Neuron (in vitro differentiated cells): ENCODE data around the gene ADCY1.

Source experiments
- H2AFZ ChIP-seq: one replicate; pipeline ENCODE4 v1.6.1; 2013; ENCODE audit warnings: low read depth, mild to moderate bottlenecking, inconsistent platforms, low read length, moderate library complexity
- H3K27me3 ChIP-seq: one replicate; pipeline ENCODE4 v1.6.1; 2013; ENCODE audit warnings: low read length; ENCODE audit not compliant: insufficient read depth
- H3K36me3 ChIP-seq: one replicate; pipeline ENCODE4 v1.6.1; 2013; ENCODE audit warnings: low read length; ENCODE audit not compliant: insufficient read depth
- H3K4me1 ChIP-seq: one replicate; pipeline ENCODE4 v1.6.1; 2013; ENCODE audit warnings: low read length; ENCODE audit not compliant: insufficient read depth
- H3K4me3 ChIP-seq: 2 replicates; pipeline ENCODE4 v1.5.1; 2013; ENCODE audit warnings: mild to moderate bottlenecking, low read length, moderate library complexity
- H3K9me3 ChIP-seq: one replicate; pipeline ENCODE4 v1.6.1; 2013; ENCODE audit warnings: low read length

ADCY1 gene

DNA sequence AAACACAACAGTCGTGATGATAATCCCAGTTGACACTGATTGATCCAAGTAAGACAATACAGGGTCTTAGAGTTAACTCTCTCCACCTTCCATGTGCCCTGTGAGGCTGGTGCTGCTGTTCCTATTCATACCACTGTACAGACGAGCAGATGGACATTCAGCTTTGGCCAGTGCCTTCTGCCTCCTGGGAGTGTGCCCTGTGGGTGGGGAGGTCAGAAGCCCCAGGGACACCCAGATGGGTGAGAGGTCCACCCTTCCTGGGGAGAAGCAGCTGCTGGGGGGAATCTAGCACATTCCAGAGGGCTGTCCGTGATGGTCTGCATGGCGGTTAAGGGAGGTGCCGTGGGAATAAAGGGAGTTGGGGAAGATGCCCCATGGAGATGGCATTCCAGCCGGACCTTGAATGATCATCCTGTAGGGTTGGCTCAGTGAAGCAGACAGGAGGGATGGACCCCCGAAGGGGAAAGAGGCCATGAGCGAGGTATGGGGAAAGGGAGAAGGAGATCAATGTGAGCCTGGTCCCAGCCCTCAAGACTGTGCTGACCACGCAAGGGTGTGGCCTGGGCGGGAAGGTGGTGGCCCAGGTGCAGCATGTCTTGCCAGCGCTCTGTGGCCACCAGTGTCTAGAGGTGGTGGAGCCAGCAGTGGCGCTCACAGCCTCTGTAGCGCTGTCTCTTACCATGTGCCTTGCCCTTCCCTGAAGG is 74.0 kb downstream of the ADCY1 start:
- no peak overlapping the region for H2AFZ ChIP-seq
- H3K27me3 ChIP-seq = no peaks in the 10 kb centered on the region
- H3K9me3 ChIP-seq = no peaks in the 10 kb centered on the region
- no peak overlapping the region for H3K4me3 ChIP-seq
- peaks cover 10% of the 10 kb centered on the region for H3K4me1 ChIP-seq
- no peaks in the 10 kb centered on the region for H3K36me3 ChIP-seq

- Histone ChIP-seq H3K36me3 (no peaks in the 10 kb centered on the region), H3K4me1 (peaks cover 10% of the 10 kb centered on the region), H2AFZ (no peak overlapping the region), H3K27me3 (no peaks in the 10 kb centered on the region), H3K9me3 (no peaks in the 10 kb centered on the region), H3K4me3 (no peak overlapping the region)
Observed at GRCh38 chr7:45648671-45648995, 74.5 kb downstream of the ADCY1 start.

DNA sequence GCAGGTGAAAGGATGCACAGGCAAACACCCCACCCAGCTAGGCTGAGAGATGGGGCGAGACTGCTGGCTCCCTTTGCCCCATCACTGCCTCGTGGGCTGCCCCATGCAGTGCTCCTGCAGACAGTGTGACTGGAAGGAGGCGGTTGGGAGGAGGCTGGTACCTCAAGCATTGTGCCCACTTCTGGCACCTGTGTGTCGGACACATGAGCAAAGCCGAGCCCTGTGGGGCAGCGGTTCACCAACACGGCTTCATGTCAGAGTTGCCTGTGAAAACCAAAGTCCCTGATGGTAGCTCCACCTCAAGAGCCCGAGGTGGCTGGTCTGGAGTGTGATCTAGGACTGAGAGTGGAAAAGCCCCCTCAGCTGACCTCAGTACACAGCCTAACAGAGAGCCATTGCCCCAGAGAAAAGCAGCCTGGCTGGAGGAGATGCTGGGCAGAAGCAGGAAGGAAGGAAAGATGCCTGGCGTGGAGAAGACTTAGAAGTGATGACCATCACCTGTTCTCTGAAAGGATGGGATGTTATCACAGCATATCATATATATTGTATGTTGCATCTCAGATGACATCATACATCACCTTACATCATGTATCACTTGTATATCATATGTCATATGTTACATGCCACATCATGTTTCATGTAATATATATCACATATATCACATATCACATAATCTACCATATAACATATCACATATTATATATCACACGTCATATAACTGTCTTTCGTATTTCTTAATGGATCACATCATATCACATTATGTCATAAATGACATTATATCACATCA is 75.6 kb downstream of the ADCY1 start:
- Histone ChIP-seq H3K36me3 (no peaks in the 10 kb centered on the region), H3K27me3 (no peaks in the 10 kb centered on the region), H2AFZ (no peak overlapping the region), H3K9me3 (no peaks in the 10 kb centered on the region), H3K4me1 (peaks cover 10% of the 10 kb centered on the region), H3K4me3 (no peak overlapping the region)

DNA sequence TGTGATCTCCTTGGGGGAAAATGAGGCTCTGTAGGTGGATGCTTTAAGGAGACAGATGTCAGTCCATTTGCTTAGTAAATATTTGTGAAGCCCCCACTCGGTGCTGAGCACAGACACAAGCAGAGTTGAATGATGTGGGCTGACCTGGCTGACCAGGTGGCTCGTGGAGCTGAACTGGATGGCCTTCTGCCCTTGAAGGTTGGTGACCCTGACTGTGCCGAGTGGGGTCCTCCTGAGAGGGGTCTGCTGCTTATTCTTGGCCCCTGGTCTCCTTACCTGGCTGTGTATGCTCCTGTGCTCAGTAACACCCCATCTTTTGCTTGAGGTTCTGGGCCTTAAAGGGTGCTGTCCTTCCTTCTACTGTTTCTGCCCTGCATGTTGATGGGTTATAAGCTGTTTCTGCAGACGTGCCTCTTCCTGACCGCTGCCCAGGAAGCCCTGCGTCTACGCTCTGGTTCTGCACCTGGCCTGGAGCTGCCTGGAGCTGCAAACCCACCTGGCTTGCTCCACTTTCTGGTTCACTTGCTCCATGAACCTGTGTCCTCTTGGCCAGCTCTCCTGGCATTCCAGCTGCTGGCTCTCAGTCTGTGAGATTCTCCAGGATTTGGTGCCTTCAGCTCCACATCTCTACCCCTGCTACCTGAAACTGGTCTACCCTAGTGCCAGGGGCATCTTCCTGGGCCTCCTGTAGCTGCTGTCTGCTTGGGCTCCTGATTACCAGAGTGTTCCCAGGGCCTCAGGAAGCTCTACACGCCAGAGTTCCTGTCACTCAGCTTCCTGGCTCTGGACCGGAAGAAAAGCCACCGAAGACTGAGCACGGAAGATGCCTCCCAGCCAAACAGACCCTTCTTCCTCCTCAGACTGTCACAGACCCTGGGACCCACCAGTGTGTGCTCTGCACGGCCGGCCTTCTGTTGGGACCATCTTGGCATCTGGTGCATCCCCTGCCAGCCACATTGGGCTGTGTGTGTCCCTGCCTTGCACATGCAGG is 76.5 kb downstream of the ADCY1 start:
- Histone ChIP-seq H2AFZ (no peak overlapping the region), H3K9me3 (no peaks in the 10 kb centered on the region), H3K4me3 (no peak overlapping the region), H3K27me3 (no peaks in the 10 kb centered on the region), H3K36me3 (no peaks in the 10 kb centered on the region), H3K4me1 (peaks cover 10% of the 10 kb centered on the region)

DNA sequence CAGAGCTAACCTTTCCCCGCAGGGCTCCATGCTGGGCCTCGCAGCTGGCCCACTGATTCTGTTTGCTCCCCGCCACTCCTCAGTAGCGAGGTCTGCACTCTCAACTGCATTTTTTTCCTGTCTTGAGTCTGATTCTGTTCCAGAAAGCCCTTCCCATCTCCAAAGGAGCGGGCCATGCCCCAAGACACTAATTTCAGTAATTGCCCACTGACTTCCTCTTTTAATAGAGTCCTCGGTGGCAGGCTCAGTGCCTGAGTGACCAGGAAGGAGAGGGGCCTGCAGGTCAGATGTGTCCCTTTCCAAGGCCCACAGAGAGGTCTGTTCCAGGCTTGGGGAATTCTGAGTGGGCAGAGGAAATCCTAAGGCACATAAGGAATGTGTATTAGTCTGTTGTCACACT is 77.4 kb downstream of the ADCY1 start:
- peaks cover 10% of the 10 kb centered on the region for H3K4me1 ChIP-seq
- no peaks in the 10 kb centered on the region for H3K36me3 ChIP-seq
- H3K27me3 ChIP-seq = no peaks in the 10 kb centered on the region
- no peaks in the 10 kb centered on the region for H3K9me3 ChIP-seq
- no peak overlapping the region for H3K4me3 ChIP-seq
- H2AFZ ChIP-seq = no peak overlapping the region

DNA sequence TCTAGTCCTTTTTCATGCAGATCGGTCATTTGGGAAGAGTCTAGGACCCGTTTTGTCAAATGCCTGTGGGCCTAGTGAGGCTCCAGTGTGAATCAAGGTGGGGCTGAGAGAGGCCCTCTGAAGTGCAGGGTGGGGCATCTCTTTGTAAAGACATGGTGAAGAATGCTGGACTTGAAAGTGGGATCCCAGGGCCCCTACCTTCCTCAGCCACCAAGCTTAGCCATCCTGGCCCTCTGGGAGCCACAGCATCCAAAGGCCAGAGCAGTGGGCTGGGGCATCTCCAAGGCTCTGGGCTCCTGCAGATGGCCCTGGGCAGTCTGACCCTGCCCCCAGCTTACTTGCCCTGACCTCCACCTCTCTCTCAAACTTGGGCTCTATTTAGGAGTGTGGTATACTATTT is 78.5 kb downstream of the ADCY1 start:
- Histone ChIP-seq H3K27me3 (no peaks in the 10 kb centered on the region), H2AFZ (no peak overlapping the region), H3K36me3 (no peaks in the 10 kb centered on the region), H3K9me3 (no peaks in the 10 kb centered on the region), H3K4me3 (no peak overlapping the region), H3K4me1 (no peaks in the 10 kb centered on the region)

DNA sequence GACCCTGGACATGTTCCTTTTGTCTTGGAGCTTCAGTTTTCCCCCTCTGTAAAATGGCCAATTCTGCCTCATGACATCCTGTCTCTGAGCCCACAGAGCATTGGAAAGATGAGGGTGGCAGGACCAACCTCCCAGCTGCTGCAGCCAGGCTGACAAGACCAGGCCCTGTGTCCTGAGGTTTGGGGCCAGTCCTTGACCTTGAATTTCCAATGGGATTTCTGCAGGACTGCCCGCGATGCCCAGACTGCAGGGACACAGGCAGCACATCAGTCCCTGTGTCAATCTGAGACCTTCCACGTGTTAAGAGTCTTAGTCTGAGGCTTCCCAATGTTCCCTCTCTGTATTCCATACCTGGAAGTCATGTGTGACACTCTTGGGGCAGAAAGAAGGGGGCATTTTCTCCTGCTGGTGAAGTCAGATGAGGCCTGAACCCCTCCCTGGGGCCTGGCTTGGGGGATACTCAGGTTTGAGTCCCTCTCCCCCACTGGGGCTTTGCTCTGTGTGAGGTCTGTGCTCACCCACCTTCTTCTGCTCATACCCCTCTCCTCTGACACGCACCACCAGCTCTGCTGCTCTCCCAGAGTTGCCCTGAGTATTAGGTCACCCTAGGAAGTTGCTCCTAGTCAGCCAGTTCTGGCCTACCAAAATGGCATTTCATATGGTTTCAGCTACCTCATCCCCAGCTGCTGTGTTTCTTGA is 79.2 kb downstream of the ADCY1 start:
- no peak overlapping the region for H3K4me3 ChIP-seq
- H2AFZ ChIP-seq = no peak overlapping the region
- H3K27me3 ChIP-seq = no peaks in the 10 kb centered on the region
- no peaks in the 10 kb centered on the region for H3K4me1 ChIP-seq
- no peaks in the 10 kb centered on the region for H3K36me3 ChIP-seq
- no peaks in the 10 kb centered on the region for H3K9me3 ChIP-seq

- Histone ChIP-seq H3K9me3 (no peaks in the 10 kb centered on the region), H3K4me3 (no peak overlapping the region), H3K27me3 (no peaks in the 10 kb centered on the region), H3K36me3 (no peaks in the 10 kb centered on the region), H3K4me1 (no peaks in the 10 kb centered on the region), H2AFZ (no peak overlapping the region)
Observed at GRCh38 chr7:45654341-45654740, 80.2 kb downstream of the ADCY1 start.

GRCh38 chr7:45655539-45655938 is 81.4 kb downstream of the ADCY1 start:
- H3K9me3 ChIP-seq = no peaks in the 10 kb centered on the region
- no peaks in the 10 kb centered on the region for H3K27me3 ChIP-seq
- H3K36me3 ChIP-seq = no peaks in the 10 kb centered on the region
- no peak overlapping the region for H2AFZ ChIP-seq
- H3K4me1 ChIP-seq = no peaks in the 10 kb centered on the region
- H3K4me3 ChIP-seq = no peak overlapping the region

- H3K9me3 ChIP-seq = no peaks in the 10 kb centered on the region
- no peak overlapping the region for H2AFZ ChIP-seq
- H3K36me3 ChIP-seq = no peaks in the 10 kb centered on the region
- no peak overlapping the region for H3K4me3 ChIP-seq
- no peaks in the 10 kb centered on the region for H3K27me3 ChIP-seq
- H3K4me1 ChIP-seq = no peaks in the 10 kb centered on the region
Observed at GRCh38 chr7:45656431-45656830, 82.3 kb downstream of the ADCY1 start.

DNA sequence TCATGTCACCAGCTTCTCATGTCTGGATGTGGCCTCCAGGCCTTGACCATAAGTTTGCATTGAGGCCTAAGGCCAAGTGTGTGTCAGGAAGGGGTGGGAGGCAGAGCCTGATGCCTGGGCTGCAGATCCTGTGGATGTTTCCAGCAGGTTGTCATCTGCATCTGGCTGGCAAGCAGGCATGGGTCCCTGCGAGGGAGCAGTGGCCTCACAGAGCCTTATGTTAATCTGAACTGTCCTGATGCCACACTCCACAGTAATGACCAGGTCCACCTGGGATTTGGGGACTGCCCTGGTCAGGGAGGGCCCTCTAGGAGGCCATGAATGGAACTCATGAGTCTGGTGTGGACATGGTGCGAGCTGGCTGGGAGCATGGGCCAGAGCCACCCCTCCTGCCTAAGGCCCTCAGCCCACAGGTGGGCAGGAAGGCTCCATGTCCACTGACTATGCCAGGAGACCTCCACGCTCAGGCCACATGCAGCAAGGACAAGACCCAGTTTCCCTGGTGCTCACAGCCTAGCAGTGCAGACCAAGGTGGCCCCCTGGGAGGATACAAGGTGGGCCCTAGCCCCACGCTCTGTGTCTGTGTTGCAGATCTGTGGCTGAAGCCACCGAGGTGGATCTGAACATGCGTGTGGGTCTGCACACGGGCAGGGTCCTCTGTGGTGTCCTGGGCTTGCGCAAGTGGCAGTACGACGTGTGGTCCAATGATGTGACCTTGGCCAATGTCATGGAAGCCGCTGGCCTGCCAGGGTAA is 83.1 kb downstream of the ADCY1 start:
- Histone ChIP-seq H3K27me3 (no peaks in the 10 kb centered on the region), H3K4me1 (no peaks in the 10 kb centered on the region), H3K9me3 (no peaks in the 10 kb centered on the region), H3K4me3 (no peak overlapping the region), H3K36me3 (no peaks in the 10 kb centered on the region), H2AFZ (no peak overlapping the region)
